Choroid plexus epithelial cell (primary cell): ENCODE results near the gene GMDS.

Experiments
- DNase-seq: peaks from one replicate; pipeline ENCODE4 v3.0.0-alpha.2; 2010; ENCODE audit warnings: low read depth
- H3K4me3 ChIP-seq: 2 replicates; pipeline ENCODE4 v1.5.1; 2011; ENCODE audit warnings: low read depth, mild to moderate bottlenecking, control low read depth, low read length, moderate library complexity
- TF ChIP-seq, protein P1 (sequence below): conservative IDR thresholded peaks from 2 replicates; pipeline ENCODE4 v1.5.1; 2011; ENCODE audit warnings: low read depth, mild to moderate bottlenecking, control low read depth, inconsistent platforms, low read length, moderate library complexity

The GMDS gene

DNA sequence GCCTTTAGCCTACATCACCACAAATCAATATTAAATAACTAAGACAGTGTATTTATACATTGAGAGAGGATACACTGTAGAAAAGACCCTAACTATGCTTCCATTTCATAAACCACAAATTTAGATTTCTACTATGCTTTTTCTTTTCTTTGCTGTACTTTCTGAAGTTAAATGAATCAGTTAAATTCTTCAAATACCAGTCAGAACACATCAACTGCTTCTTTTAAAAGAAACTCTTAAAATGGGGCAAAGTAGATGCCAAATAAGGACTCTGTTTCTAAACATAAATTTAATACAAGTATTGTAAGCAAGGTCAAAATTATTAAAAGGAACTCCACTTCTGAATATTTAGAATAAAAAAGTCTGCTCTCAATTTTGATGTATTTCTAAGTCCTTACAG, 76.9 kb downstream of the GMDS start:
- DNase-seq: no peak
- TF ChIP-seq, protein P1, sequence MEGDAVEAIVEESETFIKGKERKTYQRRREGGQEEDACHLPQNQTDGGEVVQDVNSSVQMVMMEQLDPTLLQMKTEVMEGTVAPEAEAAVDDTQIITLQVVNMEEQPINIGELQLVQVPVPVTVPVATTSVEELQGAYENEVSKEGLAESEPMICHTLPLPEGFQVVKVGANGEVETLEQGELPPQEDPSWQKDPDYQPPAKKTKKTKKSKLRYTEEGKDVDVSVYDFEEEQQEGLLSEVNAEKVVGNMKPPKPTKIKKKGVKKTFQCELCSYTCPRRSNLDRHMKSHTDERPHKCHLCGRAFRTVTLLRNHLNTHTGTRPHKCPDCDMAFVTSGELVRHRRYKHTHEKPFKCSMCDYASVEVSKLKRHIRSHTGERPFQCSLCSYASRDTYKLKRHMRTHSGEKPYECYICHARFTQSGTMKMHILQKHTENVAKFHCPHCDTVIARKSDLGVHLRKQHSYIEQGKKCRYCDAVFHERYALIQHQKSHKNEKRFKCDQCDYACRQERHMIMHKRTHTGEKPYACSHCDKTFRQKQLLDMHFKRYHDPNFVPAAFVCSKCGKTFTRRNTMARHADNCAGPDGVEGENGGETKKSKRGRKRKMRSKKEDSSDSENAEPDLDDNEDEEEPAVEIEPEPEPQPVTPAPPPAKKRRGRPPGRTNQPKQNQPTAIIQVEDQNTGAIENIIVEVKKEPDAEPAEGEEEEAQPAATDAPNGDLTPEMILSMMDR: no peak
- no peak overlapping the region for H3K4me3 ChIP-seq

DNA sequence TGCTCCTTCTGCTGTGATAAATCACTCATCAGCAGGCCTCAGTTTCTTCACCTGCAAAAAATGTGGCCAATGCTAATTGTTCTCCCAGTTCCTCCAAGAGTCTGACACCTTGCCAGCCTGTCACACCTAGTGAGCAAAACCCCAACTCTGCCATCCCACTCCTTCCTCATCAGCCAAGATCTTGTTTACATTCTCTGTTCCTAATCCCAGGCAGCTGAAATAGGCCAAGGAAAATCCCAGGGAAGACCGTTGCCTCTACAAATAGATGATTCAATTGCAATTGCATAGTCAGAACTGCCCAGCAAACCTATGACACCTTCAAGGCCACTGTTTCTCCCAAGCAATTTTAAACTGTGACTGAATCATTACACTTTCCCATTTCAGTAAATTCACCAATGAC, 78.7 kb downstream of the GMDS start:
- no peak for DNase-seq
- no peak overlapping the region for H3K4me3 ChIP-seq
- TF ChIP-seq, protein P1: no peak

DNA sequence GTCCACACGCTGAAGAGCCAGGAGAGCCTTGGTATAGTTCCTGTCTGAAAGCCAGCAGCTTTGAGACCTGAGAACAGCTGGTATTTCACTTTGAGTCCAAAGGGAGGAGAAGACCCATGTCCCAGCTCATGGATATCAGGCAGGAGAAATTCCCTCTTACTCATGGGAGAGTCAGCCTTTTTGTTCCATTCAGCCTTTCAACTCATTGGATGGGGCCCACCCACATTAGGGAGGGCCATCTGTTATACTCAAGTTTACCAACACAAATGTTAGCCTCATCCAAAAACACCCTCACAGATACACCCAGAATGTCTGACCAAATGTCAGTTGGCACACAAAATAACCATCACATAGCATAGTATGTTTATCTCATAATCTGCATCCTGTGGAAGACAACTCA, 80.1 kb downstream of the GMDS start:
- DNase-seq: no peak
- H3K4me3 ChIP-seq: no peak overlapping the region
- TF ChIP-seq, protein P1: no peak

DNA sequence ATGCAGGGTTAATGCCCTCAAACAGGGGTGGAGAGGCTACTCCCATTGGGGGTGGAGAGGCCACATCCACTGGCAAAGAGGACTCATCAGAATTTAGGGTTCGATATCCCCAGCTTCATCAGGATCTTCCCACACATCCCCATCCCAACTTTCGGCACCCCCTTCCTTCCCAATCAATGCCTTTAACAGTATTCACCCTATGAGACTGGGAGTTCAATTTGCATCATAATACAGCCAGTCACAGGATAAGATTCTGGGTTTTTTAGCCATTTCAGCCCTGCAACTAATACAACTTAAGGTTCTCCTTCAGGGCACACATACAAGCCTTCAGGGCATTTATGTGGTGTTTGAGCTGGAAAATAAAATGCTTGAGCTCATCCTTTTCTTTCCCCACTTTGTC, 80.9 kb downstream of the GMDS start:
- TF ChIP-seq, protein P1: no peak
- H3K4me3 ChIP-seq: no peak overlapping the region
- no peak for DNase-seq

DNA sequence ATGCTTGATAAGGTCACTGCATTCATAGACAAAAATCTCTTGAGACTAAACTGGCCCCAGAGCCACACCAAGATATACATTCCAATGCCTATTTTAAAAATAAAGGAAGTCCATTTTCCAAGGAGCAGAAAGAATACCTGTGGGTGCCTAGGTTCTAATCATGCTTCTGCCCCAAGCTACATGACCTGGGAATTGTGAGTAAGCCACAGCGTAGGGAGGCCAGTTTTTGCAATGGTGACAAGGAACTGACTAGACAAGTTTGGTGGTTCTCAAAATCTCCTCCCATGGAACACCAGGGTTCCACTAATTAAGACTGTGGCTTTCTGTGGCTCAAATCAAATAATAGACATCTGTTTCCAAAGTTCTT, 83.3 kb downstream of the GMDS start:
- TF ChIP-seq, protein P1: no peak
- DNase-seq: no peak
- no peak overlapping the region for H3K4me3 ChIP-seq

DNA sequence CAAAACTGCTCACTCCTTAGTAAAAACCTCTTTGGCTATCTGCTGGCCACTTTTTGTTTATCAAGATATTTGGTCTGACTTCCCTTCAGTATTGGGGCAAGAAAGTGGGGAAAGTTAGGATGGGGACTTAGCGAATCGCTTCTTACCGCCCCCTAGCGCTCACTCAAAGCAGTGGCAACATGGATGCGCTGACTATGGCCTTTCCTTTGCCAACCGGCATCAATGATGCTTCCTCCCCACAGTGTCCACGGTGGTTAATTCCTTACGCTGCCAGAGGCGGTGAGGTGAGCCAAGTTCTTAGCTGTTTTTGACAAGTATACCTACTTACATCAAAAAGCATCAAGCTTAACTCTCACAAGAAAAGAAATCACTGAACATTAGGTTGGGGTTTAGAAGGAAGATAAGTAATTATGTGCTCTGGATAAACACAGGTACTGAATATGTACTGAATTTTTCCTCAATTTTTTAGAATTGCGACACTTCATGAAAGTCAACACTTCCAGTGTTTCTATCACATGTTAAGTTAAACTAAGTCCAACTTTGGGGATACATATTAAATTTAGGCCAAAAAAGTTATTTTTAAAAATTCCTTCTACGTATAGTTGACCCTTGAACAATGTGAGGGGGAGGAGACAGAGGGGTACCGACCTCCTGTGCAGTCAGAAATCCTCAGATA, 86.7 kb downstream of the GMDS start:
- TF ChIP-seq, protein P1: peak; percentile 47
- H3K4me3 ChIP-seq: no peak overlapping the region
- DNase-seq: peak; percentile 13

DNA sequence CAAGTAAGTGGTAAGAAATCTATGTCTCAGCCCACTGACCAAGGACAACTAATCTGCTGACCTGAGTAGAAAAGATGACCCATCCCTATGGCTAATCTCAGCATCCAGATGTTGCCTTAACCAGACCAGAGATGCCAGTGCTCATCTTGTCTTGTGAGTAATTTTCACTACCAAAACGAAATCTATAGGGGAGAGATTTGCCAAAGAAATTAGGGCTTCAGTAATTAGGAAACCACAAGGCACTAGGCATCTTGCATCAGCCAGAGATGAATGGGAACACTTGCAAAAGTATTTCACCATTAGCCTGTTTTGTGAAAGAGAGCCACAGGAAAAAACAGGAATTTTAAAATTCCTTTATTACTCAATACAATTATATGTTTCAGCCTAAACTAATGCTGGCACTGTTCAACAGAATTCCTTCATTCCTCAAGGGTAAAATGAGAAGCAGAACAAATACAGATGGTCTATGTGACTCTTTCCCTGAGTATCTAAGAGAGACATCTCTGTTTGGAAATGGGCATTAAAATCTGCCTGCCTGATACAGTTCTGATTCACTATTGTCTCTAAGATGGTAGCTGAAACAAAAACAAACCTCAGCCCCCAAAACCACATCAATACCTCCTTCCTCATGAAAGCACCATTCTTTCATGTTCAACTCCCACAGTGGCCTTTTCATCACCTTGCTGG, 87.8 kb downstream of the GMDS start:
- peak; percentile 71 for DNase-seq
- TF ChIP-seq, protein P1: no peak
- no peak overlapping the region for H3K4me3 ChIP-seq
